Thyroid gland (tissue), 4 donors: ENCODE results near the gene VWC2L. TPM values are rescaled to one million over a fixed set of nuclear protein-coding genes. Genes with fewer than 3 reads are reported as not detected.

Source experiments
- DNase-seq, 2 donors: peaks; one replicate each; pipeline ENCODE4 v3.0.0-alpha.2; 2019
- H3K27ac ChIP-seq, 3 donors: fragments of 200-600 bp; sonication (generic); 1 replicate in 2 of 3; 2 replicates in 1 of 3; pipeline ENCODE4 v1.5.1; 2016 to 2019; ENCODE audit warnings: mild to moderate bottlenecking in 1 of 3, moderate library complexity in 1 of 3
- H3K27me3 ChIP-seq: fragments of 200-600 bp; sonication (generic); one replicate; pipeline ENCODE4 v1.5.1; 2019
- H3K36me3 ChIP-seq, 2 donors: fragments of 200-600 bp; sonication (generic); one replicate each; pipeline ENCODE4 v1.5.1; 2016 to 2019
- H3K4me1 ChIP-seq, 2 donors: fragments of 200-600 bp; sonication (generic); one replicate each; pipeline ENCODE4 v1.5.1; 2017 to 2019
- H3K4me3 ChIP-seq, 3 donors: fragments of 200-600 bp; sonication (generic); replicated peaks in 1 of 3; 1 replicate in 2 of 3; 2 replicates in 1 of 3; pipeline ENCODE4 v1.5.1; 2016; ENCODE audit warnings: mild to moderate bottlenecking in 1 of 3
- H3K9me3 ChIP-seq: fragments of 200-600 bp; sonication (generic); one replicate; pipeline ENCODE4 v1.5.1; 2017
- POLR2A ChIP-seq, 2 donors: fragments of 450-650 bp; IDR thresholded peaks; one replicate each; pipeline ENCODE4 v1.6.1; 2017; ENCODE audit warnings: antibody characterized with exemption in 2 of 2, mild to moderate bottlenecking in 2 of 2, moderate library complexity in 1 of 2
- WGBS, 2 donors: methylation state at CpG; one replicate each; pipeline ENCODE4 v1.1.5; 2017; 5-methylcytosine and 5-hydroxymethylcytosine counted together
- intact Hi-C: fragments of 100-400 bp; cut with DNase I; formaldehyde crosslinking; loops from one replicate; pipeline ENCODE4 v1.15.1; 2023
- total RNA-seq, 4 donors: library from RNA; depleted of rRNA; stranded (reverse); fragments of >200 nt; gene quantifications; one replicate each; pipeline ENCODE4 v1.2.3, GENCODE V29; 2016
- TF ChIP-seq, protein P1 (sequence below), 6 experiments: fragments of 200-600 bp in 3 of 6; fragments of 450-650 bp in 3 of 6; sonication (generic) in 3 of 6; IDR thresholded peaks; one replicate each; pipeline ENCODE4 v1.5.1; 2016 to 2019; ENCODE audit warnings: antibody characterized with exemption in 6 of 6, mild to moderate bottlenecking in 2 of 6, inconsistent platforms in 1 of 6, moderate library complexity in 1 of 6

The VWC2L gene
- total RNA-seq, 4 donors from 2014 or later: not detected

DNA sequence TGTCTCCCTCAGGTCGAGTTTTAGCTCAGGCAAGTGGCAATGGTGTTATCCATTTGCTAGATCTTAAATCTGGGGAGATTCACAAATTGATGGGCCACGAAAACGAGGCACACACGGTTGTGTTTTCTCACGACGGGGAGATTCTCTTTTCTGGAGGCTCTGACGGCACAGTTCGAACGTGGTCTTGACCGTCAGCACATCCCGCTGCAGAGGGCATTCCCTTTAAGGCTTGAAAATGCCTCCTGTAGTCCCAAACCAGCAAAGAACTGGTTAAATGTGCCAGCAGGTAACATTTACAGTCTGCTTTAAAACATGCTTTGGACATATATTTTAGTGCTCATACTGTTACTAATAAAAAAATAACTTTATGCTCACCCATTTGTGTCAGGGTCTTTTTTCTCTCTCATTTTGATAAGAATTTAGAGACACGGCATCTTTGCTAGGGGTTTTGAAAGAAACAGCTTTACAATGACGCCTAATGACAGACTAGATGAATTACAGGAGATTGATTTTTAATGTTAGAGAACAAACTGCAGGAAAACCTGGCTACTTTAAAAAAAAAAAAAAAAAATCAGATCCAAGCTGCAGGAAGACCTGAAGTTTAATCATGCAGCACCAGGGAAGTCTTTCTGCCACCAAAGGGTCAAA lies 602 bp upstream of the VWC2L start:
- Histone ChIP-seq H3K27ac (no peak overlapping the region), H3K27me3 (no peaks in the 10 kb centered on the region), H3K9me3 (no peaks in the 10 kb centered on the region), H3K4me1 (no peaks in the 10 kb centered on the region), H3K4me3 (no peak overlapping the region), H3K36me3 (no peaks in the 10 kb centered on the region)
- no peak for DNase-seq
- TF ChIP-seq, protein P1, sequence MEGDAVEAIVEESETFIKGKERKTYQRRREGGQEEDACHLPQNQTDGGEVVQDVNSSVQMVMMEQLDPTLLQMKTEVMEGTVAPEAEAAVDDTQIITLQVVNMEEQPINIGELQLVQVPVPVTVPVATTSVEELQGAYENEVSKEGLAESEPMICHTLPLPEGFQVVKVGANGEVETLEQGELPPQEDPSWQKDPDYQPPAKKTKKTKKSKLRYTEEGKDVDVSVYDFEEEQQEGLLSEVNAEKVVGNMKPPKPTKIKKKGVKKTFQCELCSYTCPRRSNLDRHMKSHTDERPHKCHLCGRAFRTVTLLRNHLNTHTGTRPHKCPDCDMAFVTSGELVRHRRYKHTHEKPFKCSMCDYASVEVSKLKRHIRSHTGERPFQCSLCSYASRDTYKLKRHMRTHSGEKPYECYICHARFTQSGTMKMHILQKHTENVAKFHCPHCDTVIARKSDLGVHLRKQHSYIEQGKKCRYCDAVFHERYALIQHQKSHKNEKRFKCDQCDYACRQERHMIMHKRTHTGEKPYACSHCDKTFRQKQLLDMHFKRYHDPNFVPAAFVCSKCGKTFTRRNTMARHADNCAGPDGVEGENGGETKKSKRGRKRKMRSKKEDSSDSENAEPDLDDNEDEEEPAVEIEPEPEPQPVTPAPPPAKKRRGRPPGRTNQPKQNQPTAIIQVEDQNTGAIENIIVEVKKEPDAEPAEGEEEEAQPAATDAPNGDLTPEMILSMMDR (IDR thresholded peaks at IDR 0.05): no peak
- no peak for TF ChIP-seq POLR2A (IDR thresholded peaks at IDR 0.05)
- WGBS, 2 donors: 40 to 49% methylated on average over 13 of the region's 13 CpGs
- intact Hi-C loops: no loop called here

DNA sequence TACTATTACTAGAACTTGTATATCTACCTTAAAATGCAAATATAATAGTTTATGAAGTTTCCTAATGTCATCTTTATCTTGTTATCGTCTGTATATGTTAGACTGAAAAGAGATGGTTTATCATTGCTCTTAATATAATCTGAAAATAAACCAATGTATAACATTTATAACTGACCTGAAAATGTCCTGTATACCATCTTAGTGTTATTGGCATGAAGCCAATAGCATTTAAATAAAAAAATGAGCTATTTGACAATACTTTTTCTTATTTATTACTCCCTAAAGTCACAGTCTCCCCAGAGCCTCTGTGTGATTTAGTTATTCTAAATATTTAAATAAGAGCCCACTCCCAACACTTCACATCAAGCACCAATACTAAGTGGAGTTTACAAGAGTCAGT lies 1.8 kb downstream of the VWC2L start:
- 73 to 77% methylated on average over 1 of the region's 1 CpG for WGBS, 2 donors
- TF ChIP-seq, protein P1 (IDR thresholded peaks at IDR 0.05): no peak
- TF ChIP-seq POLR2A (IDR thresholded peaks at IDR 0.05): no peak
- Histone ChIP-seq H3K36me3 (no peaks in the 10 kb centered on the region), H3K4me3 (no peak overlapping the region), H3K27ac (no peak overlapping the region), H3K27me3 (no peaks in the 10 kb centered on the region), H3K4me1 (no peaks in the 10 kb centered on the region), H3K9me3 (no peaks in the 10 kb centered on the region)
- DNase-seq: no peak
- intact Hi-C loops: no loop called here

DNA sequence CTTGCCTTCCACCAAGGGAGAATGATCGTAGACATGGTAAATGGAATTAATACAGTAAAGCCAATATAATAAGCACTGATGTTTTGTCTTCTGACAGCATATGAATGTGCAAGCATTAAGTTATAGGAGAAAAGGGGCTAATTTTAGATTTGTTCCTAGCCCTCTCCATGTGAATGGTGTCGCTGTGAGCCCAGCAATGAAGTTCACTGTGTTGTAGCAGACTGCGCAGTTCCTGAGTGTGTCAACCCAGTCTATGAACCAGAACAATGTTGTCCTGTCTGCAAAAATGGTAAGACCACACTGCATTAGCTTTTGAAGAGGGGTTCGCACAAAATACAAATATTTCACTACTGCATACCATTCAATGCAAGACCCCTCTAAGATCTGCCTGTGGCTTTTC lies 25.6 kb downstream of the VWC2L start:
- intact Hi-C loops: no loop called here
- Histone ChIP-seq H3K27ac (no peak overlapping the region), H3K9me3 (no peaks in the 10 kb centered on the region), H3K4me3 (no peak overlapping the region), H3K36me3 (no peaks in the 10 kb centered on the region), H3K4me1 (no peaks in the 10 kb centered on the region), H3K27me3 (no peaks in the 10 kb centered on the region)
- DNase-seq: no peak
- TF ChIP-seq POLR2A (IDR thresholded peaks at IDR 0.05): no peak
- TF ChIP-seq, protein P1 (IDR thresholded peaks at IDR 0.05): no peak
- WGBS, 2 donors: 95 to 97% methylated on average over 4 of the region's 4 CpGs

DNA sequence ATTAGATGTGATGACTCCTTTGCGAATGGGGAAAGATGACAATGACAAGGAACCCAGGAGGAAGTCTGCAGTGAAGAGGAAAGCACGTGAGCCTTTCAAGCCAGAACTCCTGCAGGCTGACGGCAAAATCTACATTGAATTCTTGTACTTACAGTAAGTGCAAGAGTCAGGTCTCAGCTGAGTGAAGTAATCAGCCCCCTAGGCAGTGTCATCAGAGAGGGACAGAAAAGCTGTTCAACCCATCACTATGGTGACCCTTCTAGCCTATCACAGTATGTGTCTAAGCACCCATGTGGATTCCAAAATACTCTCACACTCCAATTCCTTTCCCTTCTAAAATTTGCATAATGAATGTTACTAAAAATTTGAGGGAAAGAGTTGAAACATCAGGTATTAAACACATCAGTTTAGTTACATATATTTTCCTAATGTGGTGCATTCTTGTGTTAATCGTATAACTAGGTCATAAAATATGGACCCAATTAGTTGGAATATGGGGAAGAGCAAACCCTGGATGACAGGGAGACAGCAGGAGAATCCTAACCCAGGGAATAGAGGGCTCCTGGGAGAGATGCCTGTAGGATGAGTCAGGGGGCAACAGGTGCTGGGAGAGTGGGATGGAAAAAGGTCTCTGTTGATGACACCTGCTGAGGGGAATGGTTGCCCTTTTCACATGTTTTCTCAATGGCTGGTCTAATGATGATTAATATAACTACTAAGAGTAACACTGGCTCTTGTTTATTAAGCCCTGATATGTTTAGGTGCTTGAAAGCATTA lies 39.5 kb downstream of the VWC2L start:
- Histone ChIP-seq H3K36me3 (no peaks in the 10 kb centered on the region), H3K27ac (no peak overlapping the region), H3K27me3 (no peaks in the 10 kb centered on the region), H3K4me1 (no peaks in the 10 kb centered on the region), H3K9me3 (no peaks in the 10 kb centered on the region), H3K4me3 (no peak overlapping the region)
- no peak for TF ChIP-seq POLR2A (IDR thresholded peaks at IDR 0.05)
- TF ChIP-seq, protein P1 (IDR thresholded peaks at IDR 0.05): no peak
- WGBS, 2 donors: 80 to 89% methylated on average over 4 of the region's 4 CpGs
- DNase-seq: no peak
- intact Hi-C loops: no loop called here
